DND-41 (cell line): ENCODE data around the gene ANAPC10.

Experiments used
- ATAC-seq: fragments of 200-7000 bp; cut with Tn5 transposase; 3 replicates; pipeline ENCODE4 v1.9.1; 2021; ENCODE audit warnings: low read depth; ENCODE audit not compliant: insufficient read depth
- DNase-seq: peaks from one replicate; pipeline ENCODE4 v3.0.0-alpha.2; 2020
- H2AFZ ChIP-seq: 2 replicates; pipeline ENCODE4 v1.6.0; 2012; ENCODE audit warnings: low read depth, low read length
- H3K27ac ChIP-seq: 2 replicates; pipeline ENCODE4 v1.5.1; 2012; ENCODE audit warnings: low read length, inconsistent platforms
- H3K27me3 ChIP-seq: fragments of 200-600 bp; sonication (generic); 2 replicates; pipeline ENCODE4 v1.6.0; 2012; ENCODE audit warnings: low read length, mild to moderate bottlenecking, inconsistent platforms; ENCODE audit not compliant: insufficient read depth, poor library complexity
- H3K36me3 ChIP-seq: 2 replicates; pipeline ENCODE4 v1.5.1; 2012; ENCODE audit warnings: low read length, inconsistent platforms; ENCODE audit not compliant: insufficient read depth
- H3K4me1 ChIP-seq: 2 replicates; pipeline ENCODE4 v1.5.1; 2012; ENCODE audit warnings: mild to moderate bottlenecking, low read length; ENCODE audit not compliant: insufficient read depth
- H3K4me2 ChIP-seq: 2 replicates; pipeline ENCODE4 v1.6.0; 2012; ENCODE audit warnings: mild to moderate bottlenecking, moderate library complexity, low read length, inconsistent platforms; ENCODE audit not compliant: insufficient read depth
- H3K4me3 ChIP-seq, 2 experiments: fragments of 200-600 bp in 1 of 2; shearing (Covaris generic) in 1 of 2; 2 replicates each; pipeline ENCODE4 v1.5.1; 2012 to 2016; ENCODE audit warnings: inconsistent platforms in 2 of 2, low read length in 2 of 2, mild to moderate bottlenecking in 2 of 2, low read depth in 1 of 2, moderate library complexity in 1 of 2
- H3K79me2 ChIP-seq: 2 replicates; pipeline ENCODE4 v1.6.0; 2012; ENCODE audit warnings: low read length, inconsistent platforms; ENCODE audit not compliant: insufficient read depth
- H3K9ac ChIP-seq: 2 replicates; pipeline ENCODE4 v1.6.0; 2012; ENCODE audit warnings: low read depth, mild to moderate bottlenecking, inconsistent platforms, low read length, moderate library complexity
- H3K9me3 ChIP-seq: 2 replicates; pipeline ENCODE4 v1.5.1; 2012; ENCODE audit warnings: low read length, moderate library complexity, mild to moderate bottlenecking, inconsistent platforms; ENCODE audit not compliant: insufficient read depth, severe bottlenecking
- H4K20me1 ChIP-seq: 2 replicates; pipeline ENCODE4 v1.6.0; 2012; ENCODE audit warnings: low read length; ENCODE audit not compliant: insufficient read depth
- CTCF ChIP-seq: IDR thresholded peaks from 2 replicates; pipeline ENCODE4 v1.5.1; 2012; ENCODE audit warnings: borderline replicate concordance, low read length, moderate library complexity, mild to moderate bottlenecking; ENCODE audit not compliant: poor library complexity, severe bottlenecking; ENCODE audit errors: extremely low read depth
- EZH2 ChIP-seq: IDR thresholded peaks from 3 replicates; pipeline ENCODE4 v1.6.1; 2012; ENCODE audit warnings: borderline replicate concordance, low read depth, mild to moderate bottlenecking, moderate library complexity, low read length, inconsistent platforms; ENCODE audit not compliant: severe bottlenecking

Gene ANAPC10

DNA sequence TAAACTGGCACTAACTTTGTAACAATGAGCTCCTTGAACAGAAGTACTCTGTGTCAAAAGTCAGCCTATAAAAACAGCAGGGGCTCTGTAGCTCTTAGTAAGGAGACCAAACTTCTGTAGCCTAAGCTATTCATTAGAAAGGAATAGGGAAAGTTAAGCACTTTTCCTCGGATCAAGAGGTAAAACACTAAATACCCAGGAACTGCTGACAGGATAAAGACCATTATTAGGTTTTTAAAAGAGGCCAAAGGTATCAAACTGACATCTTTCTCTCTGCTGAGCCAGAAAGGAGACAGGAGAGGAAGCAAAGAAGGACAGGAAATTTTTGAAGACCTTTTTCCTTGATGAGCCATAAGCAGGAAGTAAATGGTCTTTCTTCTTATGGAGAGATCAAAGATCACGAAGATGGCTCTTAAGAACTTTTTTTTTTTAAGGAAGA, 31.9 kb downstream of the ANAPC10 start:
- H3K9ac ChIP-seq: no peak overlapping the region
- no peak overlapping the region for H3K4me3 ChIP-seq
- peaks cover 13% of the 10 kb centered on the region; the same call in 1 of the 2 replicates for H3K36me3 ChIP-seq
- no peak overlapping the region for H3K27ac ChIP-seq
- no peak overlapping the region for H2AFZ ChIP-seq
- no peak overlapping the region for H3K4me2 ChIP-seq
- TF ChIP-seq CTCF (no peak), EZH2 (no peak)
- ATAC-seq (no peak), DNase-seq (no peak)
- no peaks in the 10 kb centered on the region for H3K27me3 ChIP-seq
- H3K9me3 ChIP-seq: no peaks in the 10 kb centered on the region
- H4K20me1 ChIP-seq: peaks cover 4% of the 10 kb centered on the region
- peaks cover 6% of the 10 kb centered on the region for H3K4me1 ChIP-seq
- peaks cover 21% of the 10 kb centered on the region for H3K79me2 ChIP-seq

- no peak overlapping the region for H2AFZ ChIP-seq
- peaks cover 9% of the 10 kb centered on the region; the same call in 1 of the 2 replicates for H3K36me3 ChIP-seq
- TF ChIP-seq CTCF (peak; percentile 66), EZH2 (no peak)
- no peaks in the 10 kb centered on the region for H3K9me3 ChIP-seq
- H4K20me1 ChIP-seq: no peaks in the 10 kb centered on the region
- no peak overlapping the region for H3K4me2 ChIP-seq
- DNase-seq (no peak), ATAC-seq (peak; percentile 80)
- H3K4me1 ChIP-seq: peaks cover 6% of the 10 kb centered on the region
- no peaks in the 10 kb centered on the region for H3K27me3 ChIP-seq
- H3K4me3 ChIP-seq: no peak overlapping the region
- H3K9ac ChIP-seq: no peak overlapping the region
- H3K79me2 ChIP-seq: peaks cover 12% of the 10 kb centered on the region; the same call in 1 of the 2 replicates
- no peak overlapping the region for H3K27ac ChIP-seq
Measured at GRCh38 chr4:145061318-145061920, 36.6 kb downstream of the ANAPC10 start.

DNA sequence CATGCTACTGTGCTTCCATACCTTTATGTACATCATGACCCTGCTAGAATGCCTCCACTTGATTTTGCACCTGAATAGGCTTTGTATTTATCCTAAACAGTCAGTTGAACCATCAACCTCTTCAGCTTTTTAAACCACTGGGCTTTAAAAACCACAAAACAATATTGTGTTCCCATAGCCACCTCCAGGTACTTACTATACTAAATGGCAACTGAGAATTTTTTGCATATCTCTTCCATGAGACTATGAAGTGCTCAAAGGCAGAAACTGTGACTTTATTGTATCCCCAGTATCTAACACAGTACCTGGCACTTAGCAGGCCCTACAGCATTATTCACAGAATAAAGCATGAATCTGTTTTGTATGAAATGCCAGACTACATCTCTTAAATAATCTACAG, 39.7 kb downstream of the ANAPC10 start:
- peaks cover 9% of the 10 kb centered on the region; the same call in 1 of the 2 replicates for H3K36me3 ChIP-seq
- no peaks in the 10 kb centered on the region for H3K27me3 ChIP-seq
- peaks cover 10% of the 10 kb centered on the region; the same call in 1 of the 2 replicates for H3K79me2 ChIP-seq
- H3K4me2 ChIP-seq: no peak overlapping the region
- ATAC-seq (peak; percentile 47; the same call in 2 of the 3 replicates), DNase-seq (no peak)
- no peaks in the 10 kb centered on the region for H4K20me1 ChIP-seq
- H3K9me3 ChIP-seq: no peaks in the 10 kb centered on the region
- no peak overlapping the region for H3K4me3 ChIP-seq
- no peak overlapping the region for H3K27ac ChIP-seq
- no peak overlapping the region for H2AFZ ChIP-seq
- peaks cover 5% of the 10 kb centered on the region; the same call in 1 of the 2 replicates for H3K4me1 ChIP-seq
- no peak overlapping the region for H3K9ac ChIP-seq
- TF ChIP-seq CTCF: no peak
- TF ChIP-seq EZH2: no peak
